Activated CD8-positive, alpha-beta T cell treated with anti-CD3 and anti-CD28 coated beads for 36 hours (primary cell): Measurements from ENCODE around the gene IFNGR2. TPM values are rescaled to one million over a fixed set of nuclear protein-coding genes. Genes with fewer than 3 reads are reported as not detected.

Experiments
- ATAC-seq: fragments of 200-7000 bp; cut with Tn5 transposase; one replicate; pipeline ENCODE4 v1.10.0; 2021; ENCODE audit warnings: mild to moderate bottlenecking, moderate library complexity
- CTCF ChIA-PET: fragments of 350-600 bp; sonication (Branson Sonifier 250); formaldehyde crosslinking; loops from one replicate; lab custom pipeline; 2021; ENCODE audit warnings: antibody characterized with exemption; lab: Charles Lee
- POLR2A ChIA-PET: fragments of 350-600 bp; sonication (Branson Sonifier 250); formaldehyde crosslinking; loops from one replicate; lab custom pipeline; 2021; ENCODE audit warnings: antibody characterized with exemption; lab: Charles Lee
- DNase-seq: peaks from one replicate; pipeline ENCODE4 v3.0.0-alpha.2; 2020
- H3K27ac Mint-ChIP-seq: one replicate; pipeline ENCODE4 v1.8.0; 2021; ENCODE audit warnings: mild to moderate bottlenecking, mixed read lengths
- H3K27me3 Mint-ChIP-seq: one replicate; pipeline ENCODE4 v1.8.0; 2021; ENCODE audit warnings: mixed read lengths
- H3K36me3 Mint-ChIP-seq: one replicate; pipeline ENCODE4 v1.8.0; 2021; ENCODE audit warnings: low read depth, mixed read lengths
- H3K4me1 Mint-ChIP-seq: one replicate; pipeline ENCODE4 v1.8.0; 2021; ENCODE audit warnings: low read depth, mixed read lengths
- H3K4me3 Mint-ChIP-seq: one replicate; pipeline ENCODE4 v1.8.0; 2021; ENCODE audit warnings: mild to moderate bottlenecking, moderate library complexity, mixed read lengths
- H3K9me3 Mint-ChIP-seq: one replicate; pipeline ENCODE4 v1.8.0; 2021; ENCODE audit warnings: mixed read lengths
- intact Hi-C: fragments of 100-400 bp; cut with micrococcal nuclease; formaldehyde crosslinking; loops from one replicate; pipeline ENCODE4 v1.10.0; 2022
- total RNA-seq, 2 experiments: library from RNA; stranded (reverse); gene quantifications; one replicate each; pipeline ENCODE4 v1.2.3, GENCODE V29; 2021
- TF ChIP-seq, protein P1 (sequence below): fragments of 200-600 bp; IDR thresholded peaks from one replicate; pipeline ENCODE4 v1.8.0; 2022; ENCODE audit warnings: antibody characterized with exemption, mild to moderate bottlenecking

IFNGR2 gene
- total RNA-seq, 2 experiments from 2014 or later: 7.8 to 9.8 TPM

GRCh38 chr21:33398361-33398760 lies 4.9 kb upstream of the IFNGR2 start:
- no peak overlapping the region for H3K27ac Mint-ChIP-seq
- TF ChIP-seq, protein P1, sequence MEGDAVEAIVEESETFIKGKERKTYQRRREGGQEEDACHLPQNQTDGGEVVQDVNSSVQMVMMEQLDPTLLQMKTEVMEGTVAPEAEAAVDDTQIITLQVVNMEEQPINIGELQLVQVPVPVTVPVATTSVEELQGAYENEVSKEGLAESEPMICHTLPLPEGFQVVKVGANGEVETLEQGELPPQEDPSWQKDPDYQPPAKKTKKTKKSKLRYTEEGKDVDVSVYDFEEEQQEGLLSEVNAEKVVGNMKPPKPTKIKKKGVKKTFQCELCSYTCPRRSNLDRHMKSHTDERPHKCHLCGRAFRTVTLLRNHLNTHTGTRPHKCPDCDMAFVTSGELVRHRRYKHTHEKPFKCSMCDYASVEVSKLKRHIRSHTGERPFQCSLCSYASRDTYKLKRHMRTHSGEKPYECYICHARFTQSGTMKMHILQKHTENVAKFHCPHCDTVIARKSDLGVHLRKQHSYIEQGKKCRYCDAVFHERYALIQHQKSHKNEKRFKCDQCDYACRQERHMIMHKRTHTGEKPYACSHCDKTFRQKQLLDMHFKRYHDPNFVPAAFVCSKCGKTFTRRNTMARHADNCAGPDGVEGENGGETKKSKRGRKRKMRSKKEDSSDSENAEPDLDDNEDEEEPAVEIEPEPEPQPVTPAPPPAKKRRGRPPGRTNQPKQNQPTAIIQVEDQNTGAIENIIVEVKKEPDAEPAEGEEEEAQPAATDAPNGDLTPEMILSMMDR: no peak
- peaks cover 2% of the 10 kb centered on the region for H3K4me1 Mint-ChIP-seq
- H3K36me3 Mint-ChIP-seq: no peaks in the 10 kb centered on the region
- H3K4me3 Mint-ChIP-seq: no peak overlapping the region
- intact Hi-C loops: no loop called here
- ChIA-PET CTCF (interaction anchor here (1.3 kb wide), 1 partner anchor 32 kb away, joined by 3 read pairs; no protein-coding TSS in a partner anchor), POLR2A (no interaction called here)
- DNase-seq: no peak
- peaks cover 8% of the 10 kb centered on the region for H3K27me3 Mint-ChIP-seq
- ATAC-seq: no peak
- no peaks in the 10 kb centered on the region for H3K9me3 Mint-ChIP-seq

GRCh38 chr21:33401630-33401992 lies 1.6 kb upstream of the IFNGR2 start:
- Mint-ChIP-seq H3K27ac (no peak overlapping the region), H3K4me3 (no peak overlapping the region), H3K4me1 (peaks cover 26% of the 10 kb centered on the region), H3K27me3 (peaks cover 11% of the 10 kb centered on the region), H3K9me3 (no peaks in the 10 kb centered on the region), H3K36me3 (peaks cover 3% of the 10 kb centered on the region)
- ChIA-PET POLR2A (interaction anchor here (0.5 to 1.5 kb wide), 3 partner anchors 17 to 630 kb away, joined by 3 to 5 read pairs (median 4); partner anchors contain the start of gene PAXBP1), CTCF (interaction anchor here (1.2 to 1.5 kb wide), 2 partner anchors 202 to 204 kb away, joined by 4 read pairs; no protein-coding TSS in a partner anchor)
- ATAC-seq (no peak), DNase-seq (no peak)
- intact Hi-C loops: loop anchor here (5.0 kb wide), 1 partner anchor 36 kb away; no protein-coding TSS in a partner anchor
- TF ChIP-seq, protein P1: no peak

GRCh38 chr21:33402001-33402979 lies 923 bp upstream of the IFNGR2 start:
- ATAC-seq (peak; percentile 10), DNase-seq (no peak)
- Mint-ChIP-seq H3K27me3 (peaks cover 11% of the 10 kb centered on the region), H3K36me3 (peaks cover 3% of the 10 kb centered on the region), H3K27ac (peak overlapping the region; percentile 69), H3K4me3 (peak overlapping the region; percentile 56), H3K4me1 (peaks cover 33% of the 10 kb centered on the region), H3K9me3 (no peaks in the 10 kb centered on the region)
- intact Hi-C loops: loop anchor here (5.0 kb wide), 1 partner anchor 35 kb away; no protein-coding TSS in a partner anchor
- TF ChIP-seq, protein P1: no peak
- ChIA-PET CTCF (interaction anchor here (1.2 to 1.5 kb wide), 3 partner anchors 41 to 205 kb away, joined by 4 to 5 read pairs (median 4); no protein-coding TSS in a partner anchor), POLR2A (interaction anchor here (0.5 to 1.5 kb wide), 4 partner anchors 10 to 631 kb away, joined by 3 to 5 read pairs (median 4); partner anchors contain the start of gene PAXBP1)

- POLR2A ChIA-PET: interaction anchor here (0.8 to 1.0 kb wide), 3 partner anchors 13 to 79 kb away, joined by 3 read pairs; partner anchors contain the start of gene IFNAR1
- Mint-ChIP-seq H3K36me3 (peaks cover 6% of the 10 kb centered on the region), H3K27ac (peak overlapping the region; percentile 82), H3K27me3 (peaks cover 11% of the 10 kb centered on the region), H3K4me1 (peaks cover 34% of the 10 kb centered on the region), H3K4me3 (peak overlapping the region; percentile 78), H3K9me3 (no peaks in the 10 kb centered on the region)
- CTCF ChIA-PET: interaction anchor here (0.7 to 3.8 kb wide), 4 partner anchors 42 to 1394 kb away, joined by 3 to 12 read pairs (median 3); partner anchors contain the start of gene IFNAR1
- peak; percentile 33 for ATAC-seq
- intact Hi-C loops: loop anchor here (5.0 kb wide), 1 partner anchor 33 kb away; no protein-coding TSS in a partner anchor
- peak; percentile 32 for DNase-seq
- TF ChIP-seq, protein P1: no peak
These were observed 773 bp downstream of the IFNGR2 start for GRCh38 chr21:33403786-33404585.
